ENCODE data around the gene TGFBRAP1.

The TGFBRAP1 gene

DNA sequence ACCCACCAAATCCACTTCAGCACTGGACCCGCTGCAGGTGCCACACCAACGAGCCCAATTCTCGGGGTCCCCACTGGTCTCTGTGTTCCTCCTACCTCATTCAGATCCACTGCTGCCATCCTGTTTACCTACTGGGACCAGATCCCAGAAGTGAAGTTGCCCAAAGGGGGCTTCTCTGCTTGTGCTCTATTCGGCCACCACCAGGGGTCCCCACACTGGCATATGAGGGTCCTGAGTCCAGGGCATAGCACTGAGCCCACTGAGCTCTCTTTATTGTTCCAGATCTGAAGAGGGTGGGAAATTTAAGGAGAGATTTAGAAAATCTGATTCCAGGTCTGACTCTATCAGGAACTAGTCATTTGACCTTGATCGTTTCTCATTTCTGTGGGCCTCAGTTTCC, 85.6 kb downstream of the TGFBRAP1 start:
- DNase-seq (ENCODE audit: low read depth in 1 of 2, low spot score in 1 of 2) = no peak

- no peak for DNase-seq (ENCODE audit: low read depth in 1 of 2, low spot score in 1 of 2)
Measured at GRCh38 chr2:105242286-105242993, 87.1 kb downstream of the TGFBRAP1 start.

DNA sequence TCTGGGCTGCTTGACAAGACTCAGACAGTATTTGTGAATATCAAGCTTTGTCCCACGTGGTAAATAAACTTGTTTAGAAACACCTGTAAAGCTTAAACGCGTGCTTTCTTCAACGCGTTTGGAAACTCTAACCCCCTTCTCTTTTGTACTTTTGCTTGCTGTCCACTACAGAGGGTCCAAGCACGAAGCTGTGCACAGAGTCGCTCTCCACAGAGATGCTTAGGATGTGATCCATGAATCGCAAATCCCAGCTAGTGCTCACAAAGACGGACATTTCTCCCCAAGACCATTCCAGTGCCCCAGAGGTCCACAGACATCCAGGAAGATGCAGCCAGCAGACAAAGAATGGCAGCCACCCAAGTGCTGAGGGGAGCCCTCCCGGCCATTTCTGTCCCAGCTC, 88.1 kb downstream of the TGFBRAP1 start, which contains the start of gene GPR45:
TSS of gene GPR45 (plus strand) at position 301 of the 400 bp plus-strand sequence. CDS start 116 bp downstream, outside the sequence.
- no peak for DNase-seq (ENCODE audit: low read depth in 1 of 2, low spot score in 1 of 2)

- no peak for DNase-seq (ENCODE audit: low read depth in 1 of 2, low spot score in 1 of 2)
Measured at GRCh38 chr2:105239924-105240323, 89.6 kb downstream of the TGFBRAP1 start.

- DNase-seq (ENCODE audit: low read depth in 1 of 2, low spot score in 1 of 2) = no peak
Measured at GRCh38 chr2:105238664-105239240, 90.8 kb downstream of the TGFBRAP1 start.

DNA sequence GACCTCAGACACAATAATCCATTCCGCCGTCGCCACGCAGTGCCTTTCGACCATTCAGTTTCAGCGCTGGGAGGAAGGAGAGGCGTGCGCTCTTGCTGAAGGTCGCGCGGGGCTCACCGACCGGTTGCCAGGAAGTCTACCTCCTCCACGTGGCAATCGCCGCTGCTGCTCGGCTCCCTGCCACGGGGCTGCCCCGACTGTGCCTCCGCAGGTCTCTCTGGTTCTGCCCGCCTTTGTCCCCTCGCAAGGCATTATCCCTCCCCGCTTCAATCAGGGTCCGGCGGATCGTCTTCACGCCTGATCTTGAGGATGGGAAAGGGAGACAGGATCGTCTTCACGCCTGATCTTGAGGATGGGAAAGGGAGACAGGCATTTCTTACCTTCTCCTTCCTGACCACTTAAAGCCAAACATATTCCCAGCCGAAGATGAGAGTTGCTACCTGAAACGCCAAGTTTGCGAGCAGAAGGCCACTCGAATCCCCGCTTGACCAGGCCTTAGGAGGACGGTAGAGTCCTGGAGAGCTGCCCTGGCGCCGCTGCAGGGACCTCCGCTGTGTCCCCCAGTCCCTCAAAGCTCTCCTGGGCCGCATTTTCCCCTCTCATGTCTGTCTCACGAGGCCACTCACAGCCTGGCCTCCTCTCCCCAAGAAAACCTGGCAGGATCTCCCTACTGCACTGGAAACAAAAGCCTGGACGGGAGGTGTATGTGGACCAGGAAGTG, 92.3 kb downstream of the TGFBRAP1 start:
- DNase-seq (ENCODE audit: low read depth in 1 of 2, low spot score in 1 of 2) = no peak

- no peak for DNase-seq (ENCODE audit: low read depth in 1 of 2, low spot score in 1 of 2)
Measured at GRCh38 chr2:105236060-105236424, 93.5 kb downstream of the TGFBRAP1 start.

DNA sequence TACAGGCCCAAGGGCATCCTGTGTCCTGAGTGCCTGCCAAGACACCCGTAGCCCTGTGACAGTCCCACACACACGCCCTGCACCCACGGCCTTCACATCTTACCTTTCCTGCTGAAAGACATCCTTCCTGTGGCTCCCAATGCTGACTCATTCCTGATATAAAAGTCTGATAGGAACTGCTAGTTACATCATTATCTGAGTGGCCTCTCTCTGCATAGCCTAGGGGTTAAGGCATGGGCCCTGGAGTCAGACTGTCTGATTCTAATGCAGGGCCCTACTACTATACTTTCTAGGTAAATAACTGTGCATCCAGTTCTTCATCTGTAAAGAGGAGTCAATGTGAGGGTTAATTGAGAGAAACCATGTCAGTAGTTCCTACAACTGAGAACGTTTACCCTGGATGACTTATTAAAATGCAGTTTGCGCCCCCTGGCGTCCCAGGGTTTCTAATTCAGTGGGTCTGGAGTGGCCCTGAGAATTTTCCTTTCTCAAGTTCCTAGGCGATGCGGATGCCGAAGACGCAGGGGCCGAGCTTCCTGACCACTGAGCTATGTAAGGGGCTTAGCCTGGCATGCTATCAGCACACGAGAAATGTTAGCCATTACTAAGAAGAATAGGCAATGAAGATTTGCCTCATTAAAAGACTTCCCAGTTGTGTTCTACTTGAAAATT, 94.0 kb downstream of the TGFBRAP1 start:
- DNase-seq (ENCODE audit: low read depth in 1 of 2, low spot score in 1 of 2) = peak; percentile 10 to 43

GRCh38 chr2:105231232-105231619, 98.3 kb downstream of the TGFBRAP1 start:
- no peak for DNase-seq (ENCODE audit: low read depth in 1 of 2, low spot score in 1 of 2)

GRCh38 chr2:105224444-105224843, 105.1 kb downstream of the TGFBRAP1 start:
- no peak for DNase-seq (ENCODE audit: low read depth in 1 of 2, low spot score in 1 of 2)

DNA sequence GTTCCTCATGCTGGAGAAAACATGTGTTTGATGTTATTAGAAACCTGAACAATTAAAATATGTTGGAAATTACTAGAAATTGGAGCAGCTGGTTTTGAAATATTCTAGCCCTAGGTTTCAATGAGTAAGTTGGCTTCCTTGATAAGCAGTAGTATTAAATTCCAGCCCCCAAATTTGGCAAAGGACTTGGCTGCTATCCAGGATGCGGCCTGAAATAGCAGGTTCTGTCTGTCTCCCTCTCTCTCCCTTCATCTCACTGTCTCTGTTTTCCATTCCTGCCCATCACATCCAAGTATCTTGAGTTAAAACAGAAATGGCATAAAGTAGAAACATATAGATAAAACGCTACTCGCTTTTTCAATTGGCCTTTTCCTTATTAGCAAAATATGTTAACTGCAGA, 108.9 kb downstream of the TGFBRAP1 start:
- no peak for DNase-seq (ENCODE audit: low read depth in 1 of 2, low spot score in 1 of 2)

- DNase-seq (ENCODE audit: low read depth in 1 of 2, low spot score in 1 of 2) = no peak
Measured at GRCh38 chr2:105215586-105216192, 113.8 kb downstream of the TGFBRAP1 start.

Data from stimulated activated CD4-positive, alpha-beta T cell treated with anti-CD3 and anti-CD28 coated beads, Interleukin-15, amount 100 ng/mL, for 1 hour (primary cell).